GM23338 (cell line): Measurements from ENCODE around the gene ATL3. TPM values are rescaled to one million over a fixed set of nuclear protein-coding genes. Genes with fewer than 3 reads are reported as not detected.

ENCODE experiments used
- ATAC-seq: fragments of 200-7000 bp; cut with Tn5 transposase; 3 replicates; pipeline ENCODE4 v1.9.1; 2020
- DNase-seq: peaks from one replicate; pipeline ENCODE4 v3.0.0-alpha.2; 2015; ENCODE audit warnings: low spot score
- H2AFZ ChIP-seq: fragments of 200-600 bp; sonication (generic); 2 replicates; pipeline ENCODE4 v1.8.0; 2016; ENCODE audit warnings: antibody characterized with exemption, mild to moderate bottlenecking, moderate library complexity
- H3F3A ChIP-seq: fragments of 200-600 bp; sonication (generic); replicated peaks from 2 replicates; pipeline ENCODE4 v1.8.0; 2017; ENCODE audit warnings: antibody characterized with exemption, mixed run types, low read depth
- H3K27ac ChIP-seq: fragments of 200-600 bp; sonication (generic); 2 replicates; pipeline ENCODE4 v1.6.1; 2016; ENCODE audit warnings: low read depth
- H3K27me3 ChIP-seq: fragments of 200-600 bp; sonication (generic); 2 replicates; pipeline ENCODE4 v1.8.0; 2016; ENCODE audit warnings: mild to moderate bottlenecking, mixed run types, moderate library complexity; ENCODE audit not compliant: insufficient read depth
- H3K36me3 ChIP-seq: fragments of 200-600 bp; sonication (generic); 2 replicates; pipeline ENCODE4 v1.8.0; 2016; ENCODE audit warnings: mild to moderate bottlenecking; ENCODE audit not compliant: insufficient read depth
- H3K4me1 ChIP-seq: fragments of 200-600 bp; sonication (generic); 2 replicates; pipeline ENCODE4 v1.8.0; 2016; ENCODE audit warnings: mild to moderate bottlenecking, moderate library complexity; ENCODE audit not compliant: insufficient read depth
- H3K4me2 ChIP-seq: fragments of 200-600 bp; sonication (generic); 2 replicates; pipeline ENCODE4 v1.7.1; 2017; ENCODE audit warnings: mixed run types
- H3K4me3 ChIP-seq: fragments of 200-600 bp; sonication (generic); 2 replicates; pipeline ENCODE4 v1.6.1; 2016; ENCODE audit warnings: mixed run types
- H3K79me2 ChIP-seq: fragments of 200-600 bp; sonication (generic); replicated peaks from 2 replicates; pipeline ENCODE4 v1.8.0; 2017; ENCODE audit warnings: mild to moderate bottlenecking; ENCODE audit not compliant: insufficient read depth
- H3K9me2 ChIP-seq: fragments of 200-600 bp; sonication (generic); 2 replicates; pipeline ENCODE4 v1.8.0; 2017; ENCODE audit not compliant: insufficient read depth
- H4K20me1 ChIP-seq: fragments of 200-600 bp; sonication (generic); replicated peaks from 2 replicates; pipeline ENCODE4 v1.8.0; 2017; ENCODE audit warnings: mild to moderate bottlenecking; ENCODE audit not compliant: insufficient read depth
- H3K27ac Mint-ChIP-seq: 2 replicates; pipeline ENCODE4 v1.8.0; 2020; ENCODE audit warnings: inconsistent platforms, mild to moderate bottlenecking, moderate library complexity, mixed read lengths
- H3K27me3 Mint-ChIP-seq: 3 replicates; pipeline ENCODE4 v1.8.0; 2022; ENCODE audit warnings: low read depth, mild to moderate bottlenecking, moderate library complexity, mixed read lengths, inconsistent platforms; ENCODE audit not compliant: insufficient read depth, poor library complexity
- H3K36me3 Mint-ChIP-seq: 3 replicates; pipeline ENCODE4 v1.8.0; 2021; ENCODE audit warnings: low read depth, mild to moderate bottlenecking, inconsistent platforms, moderate library complexity, mixed read lengths
- H3K4me1 Mint-ChIP-seq: 3 replicates; pipeline ENCODE4 v1.8.0; 2020; ENCODE audit warnings: mild to moderate bottlenecking, inconsistent platforms, mixed read lengths
- H3K4me3 Mint-ChIP-seq: 3 replicates; pipeline ENCODE4 v1.8.0; 2021; ENCODE audit warnings: moderate library complexity, mild to moderate bottlenecking, inconsistent platforms, mixed read lengths
- H3K9me3 Mint-ChIP-seq: 3 replicates; pipeline ENCODE4 v1.8.0; 2020; ENCODE audit warnings: moderate library complexity, mild to moderate bottlenecking, inconsistent platforms, mixed read lengths
- CREB1 ChIP-seq: fragments of 250-450 bp; sonication (Bioruptor Pico); IDR thresholded peaks from 2 replicates; pipeline ENCODE4 v1.5.0; 2020; ENCODE audit warnings: low read depth, mild to moderate bottlenecking, moderate library complexity
- ETS1 ChIP-seq: IDR thresholded peaks from 2 replicates; pipeline ENCODE4 v1.6.1; 2016; ENCODE audit warnings: antibody characterized with exemption
- EZH2 ChIP-seq: fragments of 200-600 bp; sonication (generic); IDR thresholded peaks from one replicate; pipeline ENCODE4 v1.8.0; 2017; ENCODE audit warnings: antibody characterized with exemption, mild to moderate bottlenecking, low read depth; ENCODE audit not compliant: unreplicated experiment
- EZH2phosphoT487 ChIP-seq: fragments of 200-600 bp; sonication (generic); IDR thresholded peaks from one replicate; pipeline ENCODE4 v1.8.1; 2018; ENCODE audit warnings: antibody characterized with exemption; ENCODE audit not compliant: unreplicated experiment
- JUNB ChIP-seq: IDR thresholded peaks from one replicate; pipeline ENCODE4 v1.6.1; 2016; ENCODE audit warnings: antibody characterized with exemption; ENCODE audit not compliant: unreplicated experiment
- NANOG ChIP-seq: IDR thresholded peaks from 2 replicates; pipeline ENCODE4 v1.6.1; 2016; ENCODE audit warnings: antibody characterized with exemption, borderline replicate concordance
- POLR2AphosphoS5 ChIP-seq: IDR thresholded peaks from 2 replicates; pipeline ENCODE4 v1.6.1; 2016; ENCODE audit warnings: antibody characterized with exemption, low read depth
- STAT1 ChIP-seq: IDR thresholded peaks from one replicate; pipeline ENCODE4 v1.6.1; 2016; ENCODE audit warnings: antibody characterized with exemption; ENCODE audit not compliant: unreplicated experiment
- ZNF114 ChIP-seq: fragments of 250-450 bp; sonication (Bioruptor Pico); IDR thresholded peaks from 2 replicates; pipeline ENCODE4 v1.5.0; 2020; ENCODE audit warnings: mild to moderate bottlenecking, moderate library complexity
- ZNF331 ChIP-seq: fragments of 250-450 bp; sonication (Bioruptor Pico); IDR thresholded peaks from 2 replicates; pipeline ENCODE4 v1.5.0; 2020; ENCODE audit warnings: low read depth, mild to moderate bottlenecking, moderate library complexity
- polyA plus RNA-seq: library from polyadenylated mRNA; unstranded; fragments of >200 nt; fragmentation: Nextera tagmentation; extraction: Ambion mirVana; gene quantifications from 2 replicates; pipeline ENCODE4 v1.2.1, GENCODE V29; 2016
- total RNA-seq: library from RNA; depleted of rRNA; stranded (reverse); fragments of >200 nt; shearing (Covaris generic); gene quantifications from 2 replicates; pipeline ENCODE4 v1.2.3, GENCODE V29; 2014
- TF ChIP-seq, protein P1 (sequence below): IDR thresholded peaks from one replicate; pipeline ENCODE4 v1.6.1; 2018; ENCODE audit warnings: antibody characterized with exemption; ENCODE audit not compliant: unreplicated experiment
- TF ChIP-seq, protein P2 (sequence below): fragments of 250-450 bp; sonication (Bioruptor Pico); IDR thresholded peaks from 2 replicates; pipeline ENCODE4 v1.5.0; 2020; ENCODE audit warnings: mild to moderate bottlenecking, moderate library complexity
- TF ChIP-seq, protein P3 (sequence below), 2 experiments: fragments of 200-600 bp in 1 of 2; sonication (generic) in 1 of 2; conservative IDR thresholded peaks; 2 replicates each; pipeline versions ENCODE4 v1.5.1 to v1.6.1; 2016 to 2017; ENCODE audit warnings: antibody characterized with exemption in 2 of 2, low read depth in 2 of 2, mild to moderate bottlenecking in 2 of 2, moderate library complexity in 1 of 2

Gene ATL3
- total and polyA plus RNA-seq, 2 experiments from 2014 or later: 6.8 to 20.4 TPM

- Histone ChIP-seq H3F3A (peaks cover 6% of the 10 kb centered on the region; the same call in 1 of the 2 replicates), H2AFZ (no peak overlapping the region), H3K27ac (peak overlapping the region; percentile 60; the same call in 1 of the 2 replicates), H3K79me2 (peaks cover 98% of the 10 kb centered on the region), H3K4me1 (peaks cover 23% of the 10 kb centered on the region), H4K20me1 (peaks cover 80% of the 10 kb centered on the region), H3K9me2 (no peaks in the 10 kb centered on the region), H3K27me3 (no peaks in the 10 kb centered on the region), H3K36me3 (no peaks in the 10 kb centered on the region), H3K4me2 (no peak overlapping the region), H3K4me3 (no peak overlapping the region)
- ATAC-seq (no peak), DNase-seq (no peak)
- peaks cover 4% of the 10 kb centered on the region for H3K27me3 Mint-ChIP-seq
- no peak overlapping the region for H3K4me3 Mint-ChIP-seq
- no peaks in the 10 kb centered on the region for H3K36me3 Mint-ChIP-seq
- H3K4me1 Mint-ChIP-seq: peaks cover 22% of the 10 kb centered on the region
- H3K9me3 Mint-ChIP-seq: no peaks in the 10 kb centered on the region; the same call in 2 of the 3 replicates
- no peak overlapping the region for H3K27ac Mint-ChIP-seq
- TF ChIP-seq POLR2AphosphoS5 (no peak), ZNF114 (CRISPR knock-in tag) (no peak), EZH2phosphoT487 (no peak), CREB1 (CRISPR knock-in tag) (no peak), JUNB (no peak), ZNF331 (no peak), NANOG (no peak), EZH2 (no peak), ETS1 (no peak), STAT1 (no peak)
- TF ChIP-seq, protein P1, sequence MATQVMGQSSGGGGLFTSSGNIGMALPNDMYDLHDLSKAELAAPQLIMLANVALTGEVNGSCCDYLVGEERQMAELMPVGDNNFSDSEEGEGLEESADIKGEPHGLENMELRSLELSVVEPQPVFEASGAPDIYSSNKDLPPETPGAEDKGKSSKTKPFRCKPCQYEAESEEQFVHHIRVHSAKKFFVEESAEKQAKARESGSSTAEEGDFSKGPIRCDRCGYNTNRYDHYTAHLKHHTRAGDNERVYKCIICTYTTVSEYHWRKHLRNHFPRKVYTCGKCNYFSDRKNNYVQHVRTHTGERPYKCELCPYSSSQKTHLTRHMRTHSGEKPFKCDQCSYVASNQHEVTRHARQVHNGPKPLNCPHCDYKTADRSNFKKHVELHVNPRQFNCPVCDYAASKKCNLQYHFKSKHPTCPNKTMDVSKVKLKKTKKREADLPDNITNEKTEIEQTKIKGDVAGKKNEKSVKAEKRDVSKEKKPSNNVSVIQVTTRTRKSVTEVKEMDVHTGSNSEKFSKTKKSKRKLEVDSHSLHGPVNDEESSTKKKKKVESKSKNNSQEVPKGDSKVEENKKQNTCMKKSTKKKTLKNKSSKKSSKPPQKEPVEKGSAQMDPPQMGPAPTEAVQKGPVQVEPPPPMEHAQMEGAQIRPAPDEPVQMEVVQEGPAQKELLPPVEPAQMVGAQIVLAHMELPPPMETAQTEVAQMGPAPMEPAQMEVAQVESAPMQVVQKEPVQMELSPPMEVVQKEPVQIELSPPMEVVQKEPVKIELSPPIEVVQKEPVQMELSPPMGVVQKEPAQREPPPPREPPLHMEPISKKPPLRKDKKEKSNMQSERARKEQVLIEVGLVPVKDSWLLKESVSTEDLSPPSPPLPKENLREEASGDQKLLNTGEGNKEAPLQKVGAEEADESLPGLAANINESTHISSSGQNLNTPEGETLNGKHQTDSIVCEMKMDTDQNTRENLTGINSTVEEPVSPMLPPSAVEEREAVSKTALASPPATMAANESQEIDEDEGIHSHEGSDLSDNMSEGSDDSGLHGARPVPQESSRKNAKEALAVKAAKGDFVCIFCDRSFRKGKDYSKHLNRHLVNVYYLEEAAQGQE: no peak
- TF ChIP-seq, protein P2, sequence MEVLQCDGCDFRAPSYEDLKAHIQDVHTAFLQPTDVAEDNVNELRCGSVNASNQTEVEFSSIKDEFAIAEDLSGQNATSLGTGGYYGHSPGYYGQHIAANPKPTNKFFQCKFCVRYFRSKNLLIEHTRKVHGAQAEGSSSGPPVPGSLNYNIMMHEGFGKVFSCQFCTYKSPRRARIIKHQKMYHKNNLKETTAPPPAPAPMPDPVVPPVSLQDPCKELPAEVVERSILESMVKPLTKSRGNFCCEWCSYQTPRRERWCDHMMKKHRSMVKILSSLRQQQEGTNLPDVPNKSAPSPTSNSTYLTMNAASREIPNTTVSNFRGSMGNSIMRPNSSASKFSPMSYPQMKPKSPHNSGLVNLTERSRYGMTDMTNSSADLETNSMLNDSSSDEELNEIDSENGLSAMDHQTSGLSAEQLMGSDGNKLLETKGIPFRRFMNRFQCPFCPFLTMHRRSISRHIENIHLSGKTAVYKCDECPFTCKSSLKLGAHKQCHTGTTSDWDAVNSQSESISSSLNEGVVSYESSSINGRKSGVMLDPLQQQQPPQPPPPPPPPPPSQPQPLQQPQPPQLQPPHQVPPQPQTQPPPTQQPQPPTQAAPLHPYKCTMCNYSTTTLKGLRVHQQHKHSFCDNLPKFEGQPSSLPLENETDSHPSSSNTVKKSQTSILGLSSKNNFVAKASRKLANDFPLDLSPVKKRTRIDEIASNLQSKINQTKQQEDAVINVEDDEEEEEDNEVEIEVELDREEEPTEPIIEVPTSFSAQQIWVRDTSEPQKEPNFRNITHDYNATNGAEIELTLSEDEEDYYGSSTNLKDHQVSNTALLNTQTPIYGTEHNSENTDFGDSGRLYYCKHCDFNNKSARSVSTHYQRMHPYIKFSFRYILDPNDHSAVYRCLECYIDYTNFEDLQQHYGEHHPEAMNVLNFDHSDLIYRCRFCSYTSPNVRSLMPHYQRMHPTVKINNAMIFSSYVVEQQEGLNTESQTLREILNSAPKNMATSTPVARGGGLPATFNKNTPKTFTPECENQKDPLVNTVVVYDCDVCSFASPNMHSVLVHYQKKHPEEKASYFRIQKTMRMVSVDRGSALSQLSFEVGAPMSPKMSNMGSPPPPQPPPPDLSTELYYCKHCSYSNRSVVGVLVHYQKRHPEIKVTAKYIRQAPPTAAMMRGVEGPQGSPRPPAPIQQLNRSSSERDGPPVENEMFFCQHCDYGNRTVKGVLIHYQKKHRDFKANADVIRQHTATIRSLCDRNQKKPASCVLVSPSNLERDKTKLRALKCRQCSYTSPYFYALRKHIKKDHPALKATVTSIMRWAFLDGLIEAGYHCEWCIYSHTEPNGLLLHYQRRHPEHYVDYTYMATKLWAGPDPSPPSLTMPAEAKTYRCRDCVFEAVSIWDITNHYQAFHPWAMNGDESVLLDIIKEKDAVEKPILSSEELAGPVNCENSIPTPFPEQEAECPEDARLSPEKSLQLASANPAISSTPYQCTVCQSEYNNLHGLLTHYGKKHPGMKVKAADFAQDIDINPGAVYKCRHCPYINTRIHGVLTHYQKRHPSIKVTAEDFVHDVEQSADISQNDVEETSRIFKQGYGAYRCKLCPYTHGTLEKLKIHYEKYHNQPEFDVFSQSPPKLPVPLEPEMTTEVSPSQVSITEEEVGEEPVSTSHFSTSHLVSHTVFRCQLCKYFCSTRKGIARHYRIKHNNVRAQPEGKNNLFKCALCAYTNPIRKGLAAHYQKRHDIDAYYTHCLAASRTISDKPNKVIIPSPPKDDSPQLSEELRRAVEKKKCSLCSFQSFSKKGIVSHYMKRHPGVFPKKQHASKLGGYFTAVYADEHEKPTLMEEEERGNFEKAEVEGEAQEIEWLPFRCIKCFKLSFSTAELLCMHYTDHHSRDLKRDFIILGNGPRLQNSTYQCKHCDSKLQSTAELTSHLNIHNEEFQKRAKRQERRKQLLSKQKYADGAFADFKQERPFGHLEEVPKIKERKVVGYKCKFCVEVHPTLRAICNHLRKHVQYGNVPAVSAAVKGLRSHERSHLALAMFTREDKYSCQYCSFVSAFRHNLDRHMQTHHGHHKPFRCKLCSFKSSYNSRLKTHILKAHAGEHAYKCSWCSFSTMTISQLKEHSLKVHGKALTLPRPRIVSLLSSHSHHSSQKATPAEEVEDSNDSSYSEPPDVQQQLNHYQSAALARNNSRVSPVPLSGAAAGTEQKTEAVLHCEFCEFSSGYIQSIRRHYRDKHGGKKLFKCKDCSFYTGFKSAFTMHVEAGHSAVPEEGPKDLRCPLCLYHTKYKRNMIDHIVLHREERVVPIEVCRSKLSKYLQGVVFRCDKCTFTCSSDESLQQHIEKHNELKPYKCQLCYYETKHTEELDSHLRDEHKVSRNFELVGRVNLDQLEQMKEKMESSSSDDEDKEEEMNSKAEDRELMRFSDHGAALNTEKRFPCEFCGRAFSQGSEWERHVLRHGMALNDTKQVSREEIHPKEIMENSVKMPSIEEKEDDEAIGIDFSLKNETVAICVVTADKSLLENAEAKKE: no peak
- TF ChIP-seq, protein P3, sequence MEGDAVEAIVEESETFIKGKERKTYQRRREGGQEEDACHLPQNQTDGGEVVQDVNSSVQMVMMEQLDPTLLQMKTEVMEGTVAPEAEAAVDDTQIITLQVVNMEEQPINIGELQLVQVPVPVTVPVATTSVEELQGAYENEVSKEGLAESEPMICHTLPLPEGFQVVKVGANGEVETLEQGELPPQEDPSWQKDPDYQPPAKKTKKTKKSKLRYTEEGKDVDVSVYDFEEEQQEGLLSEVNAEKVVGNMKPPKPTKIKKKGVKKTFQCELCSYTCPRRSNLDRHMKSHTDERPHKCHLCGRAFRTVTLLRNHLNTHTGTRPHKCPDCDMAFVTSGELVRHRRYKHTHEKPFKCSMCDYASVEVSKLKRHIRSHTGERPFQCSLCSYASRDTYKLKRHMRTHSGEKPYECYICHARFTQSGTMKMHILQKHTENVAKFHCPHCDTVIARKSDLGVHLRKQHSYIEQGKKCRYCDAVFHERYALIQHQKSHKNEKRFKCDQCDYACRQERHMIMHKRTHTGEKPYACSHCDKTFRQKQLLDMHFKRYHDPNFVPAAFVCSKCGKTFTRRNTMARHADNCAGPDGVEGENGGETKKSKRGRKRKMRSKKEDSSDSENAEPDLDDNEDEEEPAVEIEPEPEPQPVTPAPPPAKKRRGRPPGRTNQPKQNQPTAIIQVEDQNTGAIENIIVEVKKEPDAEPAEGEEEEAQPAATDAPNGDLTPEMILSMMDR (conservative IDR thresholded peaks at IDR 0.05; ENCODE audit: low read depth in 2 of 2): no peak
Measured at GRCh38 chr11:63694596-63694995, 23.4 kb upstream of the ATL3 start.
